GM12865 (cell line): ENCODE data around the gene ARMC7.
"Not testable (repeated sequence)": the region's sequence is repeated elsewhere in the genome, so short reads cannot be mapped to it uniquely, and the experiment has no call there.

Source experiments
- DNase-seq: peaks from one replicate; pipeline ENCODE4 v3.0.0; 2010; ENCODE audit warnings: low read depth
- H3K4me3 ChIP-seq: 2 replicates; pipeline ENCODE4 v1.5.1; 2011; ENCODE audit warnings: mild to moderate bottlenecking, low read depth, low read length, control low read depth
- CTCF ChIP-seq: IDR thresholded peaks from 2 replicates; pipeline ENCODE4 v1.5.1; 2011; ENCODE audit warnings: low read length, control low read depth, low read depth, inconsistent platforms; ENCODE audit not compliant: insufficient read depth; ENCODE audit errors: missing control alignments

Gene ARMC7

GRCh38 chr17:75163074-75163473 is 53.3 kb downstream of the ARMC7 start:
- no peak overlapping the region for H3K4me3 ChIP-seq
- no peak for DNase-seq
- TF ChIP-seq CTCF: no peak

- DNase-seq, H3K4me3 ChIP-seq: not testable (repeated sequence)
These were observed 54.8 kb downstream of the ARMC7 start for GRCh38 chr17:75164606-75165005.

- TF ChIP-seq CTCF: no peak
- DNase-seq: no peak
- H3K4me3 ChIP-seq: no peak overlapping the region
These were observed 59.2 kb downstream of the ARMC7 start for GRCh38 chr17:75168998-75169397.

- TF ChIP-seq CTCF: no peak
- no peak for DNase-seq
- no peak overlapping the region for H3K4me3 ChIP-seq
These were observed 63.8 kb downstream of the ARMC7 start for GRCh38 chr17:75173526-75173925.

GRCh38 chr17:75174996-75175395 is 65.2 kb downstream of the ARMC7 start:
- DNase-seq: no peak
- no peak for TF ChIP-seq CTCF
- no peak overlapping the region for H3K4me3 ChIP-seq

GRCh38 chr17:75176625-75177024 is 66.9 kb downstream of the ARMC7 start:
- no peak for DNase-seq
- TF ChIP-seq CTCF: no peak
- H3K4me3 ChIP-seq: no peak overlapping the region

GRCh38 chr17:75178453-75178852 is 68.7 kb downstream of the ARMC7 start:
- no peak for TF ChIP-seq CTCF
- H3K4me3 ChIP-seq: no peak overlapping the region
- DNase-seq: no peak
